ENCODE data around the gene RMDN2. TPM values are rescaled to one million over a fixed set of nuclear protein-coding genes. Genes with fewer than 3 reads are reported as not detected.

RMDN2 gene
- total RNA-seq, 4 donors from 2014 or later, result 9.6 to 14.4 (median 12.0) TPM

- DNase-seq (ENCODE audit: low spot score in 2 of 2), result no peak
- no peaks in the 10 kb centered on the region for H3K9me3 ChIP-seq
- TF ChIP-seq POLR2A (IDR thresholded peaks at IDR 0.05), result no peak
- TF ChIP-seq CTCF (IDR thresholded peaks at IDR 0.05), result no peak
- no peak overlapping the region for H3K27ac ChIP-seq
- no peaks in the 10 kb centered on the region for H3K36me3 ChIP-seq
- WGBS, 2 donors, result 83 to 97% methylated on average over 2 of the region's 2 CpGs
- H3K4me3 ChIP-seq, result no peak overlapping the region
- peaks cover 0 to 20% (median 0%) of the 10 kb centered on the region in 4 donors for H3K4me1 ChIP-seq
- H3K27me3 ChIP-seq, result no peaks in the 10 kb centered on the region
Measured at GRCh38 chr2:37919631-37920032, 5.5 kb upstream of the RMDN2 start.

GRCh38 chr2:37920570-37920969 lies 4.5 kb upstream of the RMDN2 start:
- no peak overlapping the region for H3K27ac ChIP-seq
- H3K4me1 ChIP-seq, result peaks cover 0 to 20% (median 0%) of the 10 kb centered on the region in 4 donors
- WGBS, 2 donors, result 60 to 63% methylated on average over 5 of the region's 5 CpGs
- no peaks in the 10 kb centered on the region for H3K27me3 ChIP-seq
- no peak overlapping the region for H3K4me3 ChIP-seq
- H3K9me3 ChIP-seq, result no peaks in the 10 kb centered on the region
- TF ChIP-seq POLR2A (IDR thresholded peaks at IDR 0.05), result no peak
- TF ChIP-seq CTCF (IDR thresholded peaks at IDR 0.05), result no peak
- no peak for TF ChIP-seq EP300 (IDR thresholded peaks at IDR 0.05)
- no peak for DNase-seq (ENCODE audit: low spot score in 2 of 2)
- no peaks in the 10 kb centered on the region for H3K36me3 ChIP-seq

- TF ChIP-seq POLR2A (IDR thresholded peaks at IDR 0.05) (no peak), EP300 (IDR thresholded peaks at IDR 0.05) (no peak)
- H3K27me3 ChIP-seq, result no peaks in the 10 kb centered on the region
- DNase-seq (ENCODE audit: low spot score in 2 of 2), result no peak
- no peaks in the 10 kb centered on the region for H3K36me3 ChIP-seq
- H3K27ac ChIP-seq, result no peak overlapping the region
- no peak overlapping the region for H3K4me3 ChIP-seq
- WGBS, 2 donors, result 66 to 74% methylated on average over 5 of the region's 5 CpGs
- peaks cover 0 to 24% (median 0%) of the 10 kb centered on the region in 4 donors for H3K4me1 ChIP-seq
- H3K9me3 ChIP-seq, result no peaks in the 10 kb centered on the region
Measured at GRCh38 chr2:37921781-37922180, 3.3 kb upstream of the RMDN2 start.

- 86 to 88% methylated on average over 13 of the region's 13 CpGs for WGBS, 2 donors
- Histone ChIP-seq H3K9me3 (no peaks in the 10 kb centered on the region), H3K4me3 (no peak overlapping the region), H3K36me3 (no peaks in the 10 kb centered on the region), H3K4me1 (peaks cover 0 to 18% (median 0%) of the 10 kb centered on the region in 4 donors), H3K27ac (no peak overlapping the region), H3K27me3 (no peaks in the 10 kb centered on the region)
- DNase-seq (ENCODE audit: low spot score in 2 of 2), result no peak
- TF ChIP-seq CTCF (IDR thresholded peaks at IDR 0.05) (no peak), EP300 (IDR thresholded peaks at IDR 0.05) (no peak), POLR2A (IDR thresholded peaks at IDR 0.05) (no peak)
Measured at GRCh38 chr2:37923308-37924055, 1.6 kb upstream of the RMDN2 start.

- H3K4me3 ChIP-seq, result no peak overlapping the region
- 97% methylated on average over 6 of the region's 6 CpGs for WGBS, 2 donors
- H3K27ac ChIP-seq, result peak overlapping the region in 1 of 4 donors; percentile 96
- peaks cover 0 to 6% (median 0%) of the 10 kb centered on the region in 3 donors for H3K36me3 ChIP-seq
- no peak for TF ChIP-seq CTCF (IDR thresholded peaks at IDR 0.05)
- TF ChIP-seq POLR2A (IDR thresholded peaks at IDR 0.05), result no peak
- TF ChIP-seq EP300 (IDR thresholded peaks at IDR 0.05), result no peak
- no peaks in the 10 kb centered on the region for H3K27me3 ChIP-seq
- H3K9me3 ChIP-seq, result no peaks in the 10 kb centered on the region
- DNase-seq (ENCODE audit: low spot score in 2 of 2), result no peak
- H3K4me1 ChIP-seq, result peaks cover 0 to 18% (median 0%) of the 10 kb centered on the region in 4 donors
Measured at GRCh38 chr2:37926635-37927034, 1.5 kb downstream of the RMDN2 start.

All from tibial nerve (tissue), 4 donors.